ENCODE results near the gene CCDC60.
A peak's percentile ranks its signal among the peaks of the same experiment; 100 is the strongest.

The CCDC60 gene, protein sequence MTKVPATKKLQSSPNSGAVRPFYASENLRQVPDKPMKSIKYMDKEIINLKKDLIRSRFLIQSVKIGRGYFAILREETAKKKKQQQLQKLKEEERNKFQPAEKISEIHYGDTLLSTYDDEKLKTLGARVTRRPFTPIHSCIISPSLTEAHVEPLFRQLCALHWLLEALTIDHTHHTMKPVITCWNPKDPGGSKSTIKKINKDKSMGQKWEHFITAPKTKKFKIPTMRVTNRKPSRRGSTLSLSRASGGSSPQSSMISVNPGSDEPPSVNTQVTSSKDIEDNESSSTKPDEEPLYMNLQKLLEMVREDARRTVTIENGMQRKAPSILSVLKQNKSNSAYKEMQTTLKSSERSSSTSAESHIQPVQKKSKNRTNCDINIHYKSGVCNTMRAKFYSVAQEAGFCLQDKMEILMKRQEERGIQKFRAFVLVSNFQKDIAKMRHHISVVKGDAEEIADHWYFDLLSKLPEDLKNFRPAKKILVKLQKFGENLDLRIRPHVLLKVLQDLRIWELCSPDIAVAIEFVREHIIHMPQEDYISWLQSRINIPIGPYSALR

DNA sequence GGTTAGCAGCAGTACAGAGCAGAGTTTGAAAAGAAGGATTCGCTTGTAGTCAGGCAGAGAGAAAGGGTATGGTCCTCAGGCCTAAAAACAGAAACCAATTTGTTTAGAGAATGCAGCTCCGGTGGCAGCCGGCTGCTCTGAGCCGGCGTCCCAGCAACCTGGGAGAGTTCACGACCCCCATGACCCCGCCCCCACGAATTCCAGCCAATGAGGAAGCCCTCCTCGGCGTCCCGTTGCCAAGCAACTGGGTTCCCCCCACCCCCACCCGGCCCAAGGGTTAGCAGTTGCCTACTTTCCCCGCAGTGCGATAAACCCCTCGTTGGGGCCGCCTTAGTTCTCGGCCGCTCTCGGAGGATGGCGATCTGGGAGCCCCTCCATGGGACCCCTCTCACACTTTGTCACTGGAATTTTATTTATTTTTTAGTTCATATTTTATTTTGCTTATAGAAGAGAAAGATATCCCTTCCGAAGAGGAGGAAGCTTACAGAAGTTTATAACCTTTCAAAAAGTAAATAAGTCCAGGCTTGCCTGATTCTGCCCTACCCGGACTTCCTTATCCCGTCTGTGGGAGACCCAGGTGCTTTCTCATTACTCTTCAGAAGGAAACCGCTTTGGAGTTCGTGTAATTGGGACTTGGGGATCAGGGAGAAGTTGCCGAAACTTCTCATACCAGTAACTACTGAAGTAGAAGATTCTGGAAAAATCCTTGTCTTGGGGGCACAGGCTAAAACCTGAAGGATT lies at the start of gene CCDC60:
Gene CCDC60 (plus strand): TSS at position 300 of the 741 bp plus-strand sequence. CDS start 448 bp downstream, outside the sequence.
- no peak for DNase-seq

DNA sequence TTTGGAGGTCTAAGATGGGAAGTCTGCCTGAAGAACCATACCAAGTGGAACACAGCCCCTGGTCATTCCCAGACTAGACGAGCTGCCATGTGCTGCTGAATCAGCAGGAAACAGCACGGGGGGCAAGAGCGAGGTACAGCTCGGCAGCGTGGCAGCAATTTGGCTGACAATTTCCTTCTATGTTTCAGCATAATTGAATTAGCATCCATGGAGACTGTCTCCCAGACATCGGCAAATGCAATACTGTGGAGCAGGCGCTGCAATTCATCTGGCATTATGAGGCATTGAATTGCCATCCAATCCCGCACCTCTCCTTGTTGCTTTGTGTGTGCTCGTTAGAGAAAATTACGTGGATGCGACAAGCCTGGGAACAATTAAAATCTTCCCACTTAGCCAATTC lies 46.0 kb upstream of the CCDC60 start:
- DNase-seq: no peak

DNA sequence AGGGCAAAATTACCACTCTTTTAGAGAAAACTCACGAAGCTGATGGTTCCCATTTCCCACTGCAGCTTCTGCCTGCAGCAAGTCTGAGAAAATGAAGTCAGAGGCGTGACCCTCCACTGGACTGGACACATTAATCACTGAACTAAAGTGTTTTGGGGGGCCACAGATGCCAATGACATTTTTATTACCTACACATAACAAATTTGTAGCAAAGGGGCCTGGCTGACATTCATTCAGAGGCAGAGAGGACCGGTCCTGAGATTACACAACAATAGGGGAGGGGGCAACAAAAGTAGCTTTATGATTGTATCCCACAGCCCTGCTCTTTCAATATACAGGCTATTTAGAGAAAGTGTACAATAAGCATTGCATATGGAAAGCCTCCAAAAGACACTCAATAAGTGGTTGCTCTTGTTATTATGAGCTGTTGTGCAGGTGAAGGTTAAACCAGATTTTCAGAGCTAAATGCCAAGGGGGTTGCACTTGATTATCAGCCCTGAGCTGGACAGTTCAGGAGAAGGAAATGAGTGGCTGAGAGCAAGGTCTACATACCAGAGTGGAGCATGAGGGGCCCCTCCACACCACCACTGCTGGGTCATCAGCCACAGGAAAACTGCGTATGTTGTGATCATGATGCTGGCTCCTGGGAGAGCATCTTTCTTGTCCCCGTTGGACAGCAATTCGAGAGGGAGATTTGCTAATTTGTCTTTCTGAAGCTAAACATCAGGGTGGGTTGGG lies 41.5 kb upstream of the CCDC60 start:
- no peak for DNase-seq

GRCh38 chr12:119294211-119294610 lies 40.3 kb upstream of the CCDC60 start:
- no peak for DNase-seq

DNA sequence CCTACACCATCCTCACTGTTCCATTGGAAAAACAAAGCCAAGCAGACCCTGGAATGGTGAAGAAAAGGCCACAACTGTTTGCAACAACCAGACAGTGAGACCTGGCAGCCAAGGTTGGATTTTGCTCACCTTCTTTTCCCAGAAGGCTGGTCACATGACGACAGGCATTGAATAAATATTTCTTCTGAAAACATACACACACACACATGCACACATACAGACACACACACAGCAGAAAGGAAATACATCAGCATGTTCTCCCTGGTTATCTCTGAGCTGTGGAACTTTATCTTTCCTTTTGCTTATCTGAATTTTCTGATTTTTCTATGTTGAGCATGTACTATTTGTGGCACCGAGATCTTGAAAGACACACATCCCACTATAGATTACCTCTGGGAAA lies 38.0 kb upstream of the CCDC60 start:
- DNase-seq: no peak

GRCh38 chr12:119299130-119299529 lies 35.4 kb upstream of the CCDC60 start:
- DNase-seq: no peak

- DNase-seq: no peak
These were observed 33.1 kb upstream of the CCDC60 start for GRCh38 chr12:119301379-119301778.

- DNase-seq: no peak
These were observed 32.0 kb upstream of the CCDC60 start for GRCh38 chr12:119302451-119303080.

- peak; percentile 94 to 95 for DNase-seq
These were observed 27.9 kb upstream of the CCDC60 start for GRCh38 chr12:119306593-119306992.

DNA sequence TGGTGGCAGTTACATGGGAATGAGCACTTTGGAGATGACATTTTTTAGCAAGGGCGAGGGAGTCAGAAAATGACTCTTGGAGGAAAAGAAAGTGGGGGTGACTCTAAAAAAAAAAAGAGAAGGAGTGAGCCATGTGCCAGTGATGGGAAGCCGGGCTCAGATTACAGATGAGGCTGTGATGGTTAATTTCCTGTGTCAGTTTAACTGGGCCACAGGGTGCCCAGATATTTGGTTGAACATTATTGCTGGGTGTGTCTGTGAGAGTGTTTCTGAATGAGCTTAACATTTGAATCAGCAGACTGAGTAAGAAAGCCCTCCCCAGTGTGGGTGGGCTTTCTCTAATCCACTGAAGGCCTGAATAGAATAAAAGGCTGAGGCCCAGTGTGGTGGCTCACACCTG lies 26.8 kb upstream of the CCDC60 start:
- DNase-seq: no peak

DNA sequence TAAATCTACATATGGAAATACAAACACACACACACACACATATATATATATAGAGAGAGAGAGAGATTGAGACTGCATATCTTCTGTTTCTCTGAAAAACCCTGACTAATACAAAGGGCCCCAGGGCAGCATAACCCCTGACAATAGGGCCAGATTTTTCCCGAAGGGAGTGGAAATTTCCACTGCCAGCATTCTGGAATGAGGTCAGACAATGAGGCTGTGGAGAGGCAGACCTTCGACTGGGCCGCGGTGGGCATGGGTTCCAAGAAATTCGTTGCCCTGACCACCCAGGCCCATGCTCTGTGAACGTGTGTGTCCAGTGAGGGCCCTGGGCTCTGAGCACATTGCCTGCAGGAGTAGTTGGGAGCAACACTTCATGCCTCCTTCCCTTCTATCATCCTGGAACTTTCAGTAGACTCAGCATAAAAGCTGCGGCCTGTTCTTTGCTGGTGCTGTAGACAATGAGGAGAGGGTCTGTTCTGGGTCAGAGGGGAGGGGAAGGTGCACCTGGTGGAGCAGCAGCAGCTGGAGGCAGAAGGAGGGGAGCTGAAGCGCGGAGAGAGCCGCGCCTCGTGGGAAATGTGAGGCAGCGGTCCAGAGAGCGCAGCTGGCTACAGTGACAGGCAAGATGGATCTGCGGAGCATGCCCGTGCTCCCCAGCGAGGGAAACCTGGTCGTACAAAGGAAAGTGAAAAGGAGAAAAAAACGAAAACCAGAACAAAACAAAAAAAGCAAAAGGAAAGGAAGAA lies 25.6 kb upstream of the CCDC60 start:
- DNase-seq: peak; percentile 66 to 81

DNA sequence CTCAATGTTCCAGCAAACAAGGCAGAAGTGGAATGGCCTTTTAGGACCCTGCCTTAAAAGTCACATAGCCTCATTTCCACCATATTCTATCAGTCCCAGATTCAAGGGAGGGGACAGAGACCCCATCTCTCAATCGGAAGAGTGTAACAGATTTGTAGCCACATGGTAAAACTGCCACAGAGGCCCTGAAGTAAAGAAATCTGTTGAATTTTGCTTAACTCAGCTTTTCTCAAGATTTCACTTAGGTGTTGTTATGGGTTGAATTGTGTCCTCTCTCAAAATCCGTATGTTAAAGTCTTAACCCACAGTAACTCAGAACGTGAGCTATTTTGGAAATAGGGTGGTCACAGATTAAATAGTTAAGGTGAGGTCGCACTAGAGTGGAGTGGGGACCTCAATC lies 22.7 kb upstream of the CCDC60 start:
- no peak for DNase-seq

GRCh38 chr12:119312904-119313303 lies 21.6 kb upstream of the CCDC60 start:
- DNase-seq: no peak

GRCh38 chr12:119314290-119314689 lies 20.2 kb upstream of the CCDC60 start:
- no peak for DNase-seq

GRCh38 chr12:119319638-119320037 lies 14.9 kb upstream of the CCDC60 start:
- DNase-seq: peak; percentile 31 to 43

DNA sequence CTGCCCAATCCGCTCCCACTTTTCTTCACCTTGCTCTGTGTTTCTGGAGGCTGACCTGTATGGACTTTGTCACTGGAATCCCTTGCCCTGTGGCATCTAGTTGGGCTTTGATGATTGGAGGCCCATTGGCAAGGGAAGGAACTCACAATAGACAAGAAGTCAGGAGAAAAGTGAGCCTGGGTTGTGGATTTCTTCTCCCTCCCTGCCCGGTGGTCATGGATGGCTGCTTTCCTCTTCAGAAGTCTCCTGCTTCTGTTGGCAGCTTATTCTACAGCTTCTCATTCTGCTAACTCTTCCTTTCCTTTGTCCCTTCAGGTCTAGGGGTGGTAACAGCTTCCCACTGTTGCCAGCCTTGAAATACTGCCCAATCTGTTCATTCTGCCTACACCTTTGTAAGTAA lies 13.9 kb upstream of the CCDC60 start:
- DNase-seq: no peak

DNA sequence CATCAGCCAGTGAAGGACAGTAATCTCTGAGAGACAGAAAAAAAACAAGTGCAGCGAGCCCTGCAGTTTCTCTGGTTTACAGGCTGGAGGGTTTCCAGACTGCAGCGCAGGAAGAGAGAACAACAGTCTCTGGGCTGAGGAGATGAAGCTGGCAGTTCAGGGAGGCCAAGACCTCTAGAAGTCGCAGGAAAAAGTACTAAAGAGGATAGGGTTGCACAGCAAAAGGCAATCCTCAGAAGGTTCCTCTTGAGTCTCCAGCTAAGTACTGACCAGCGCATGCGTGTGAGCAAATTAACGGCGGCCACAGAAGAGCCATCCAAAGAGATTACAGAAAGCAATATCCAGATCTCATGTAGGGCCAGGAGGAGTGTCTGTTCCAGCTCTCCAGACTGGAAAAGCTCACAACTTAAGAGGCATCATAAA lies 12.2 kb upstream of the CCDC60 start:
- DNase-seq: no peak

GRCh38 chr12:119325813-119326212 lies 8.7 kb upstream of the CCDC60 start:
- DNase-seq: no peak

- DNase-seq: no peak
These were observed 8.2 kb upstream of the CCDC60 start for GRCh38 chr12:119326341-119326740.

DNA sequence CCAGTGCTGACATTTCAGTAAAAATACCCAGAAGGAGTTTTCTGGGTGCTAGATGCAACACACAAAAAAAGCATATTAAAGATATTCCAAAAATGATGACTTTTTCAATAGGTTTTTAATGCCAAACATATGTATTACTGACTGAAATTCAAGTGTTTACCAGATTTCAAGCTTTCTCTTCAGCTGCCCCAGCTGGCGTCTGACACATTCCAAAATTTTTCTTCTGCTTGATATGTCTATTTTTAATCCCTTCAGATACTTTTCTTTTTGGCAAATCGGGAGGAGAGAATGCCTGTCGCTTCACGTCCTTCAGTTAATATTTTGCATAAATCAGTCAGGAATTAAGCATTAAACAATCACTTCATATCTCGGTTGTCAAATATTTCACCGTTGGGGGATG lies 7.1 kb upstream of the CCDC60 start:
- no peak for DNase-seq

DNA sequence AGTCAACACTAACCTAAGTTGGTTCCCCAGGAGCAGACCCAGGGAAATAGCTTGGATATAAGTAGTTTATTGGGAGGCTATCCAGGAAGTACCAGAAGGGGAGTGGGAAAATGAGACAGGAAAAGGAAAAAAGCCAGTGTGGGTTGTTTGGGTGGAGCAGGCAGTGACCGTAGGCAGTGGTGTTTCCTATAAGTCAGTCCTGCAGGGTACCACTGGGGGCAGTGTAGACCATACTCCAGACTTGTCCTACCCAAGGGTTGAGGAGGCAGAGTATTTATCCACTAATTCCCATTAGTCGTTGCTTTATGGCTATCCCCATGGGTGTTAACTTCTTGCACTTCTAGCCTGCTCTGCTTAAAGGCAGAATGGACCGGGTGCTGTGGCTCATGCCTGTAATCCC lies 6.4 kb upstream of the CCDC60 start:
- DNase-seq: peak in 1 of 2 experiments; percentile 47
